Astrocyte of the cerebellum (primary cell): ENCODE measurements around the gene RAB18.
"Not testable (repeated sequence)": the region's sequence is repeated elsewhere in the genome, so short reads cannot be mapped to it uniquely, and the experiment has no call there.

Experiments
- DNase-seq: peaks from one replicate; pipeline ENCODE4 v3.0.0-alpha.2; 2011; ENCODE audit warnings: low read depth
- H3K4me3 ChIP-seq: 2 replicates; pipeline ENCODE4 v1.5.1; 2011; ENCODE audit warnings: mild to moderate bottlenecking, low read depth, low read length, moderate library complexity
- CTCF ChIP-seq: IDR thresholded peaks from 2 replicates; pipeline ENCODE4 v1.5.1; 2012; ENCODE audit warnings: low read length, low read depth, moderate library complexity, mild to moderate bottlenecking; ENCODE audit errors: missing control alignments
- in situ Hi-C: cut with HindIII; loops from 2 replicates; pipeline ENCODE4 v1.10.0; 2017; ENCODE audit warnings: low sequenced_read_pairs

RAB18 gene

GRCh38 chr10:27500886-27501285 is 3.2 kb upstream of the RAB18 start:
- H3K4me3 ChIP-seq: no peak overlapping the region
- no peak for TF ChIP-seq CTCF
- no peak for DNase-seq
- in situ Hi-C loops: no loop called here

GRCh38 chr10:27503498-27504006 is 552 bp upstream of the RAB18 start:
- TF ChIP-seq CTCF: no peak
- in situ Hi-C loops: no loop called here
- DNase-seq: no peak
- peak overlapping the region; percentile 84 for H3K4me3 ChIP-seq

- H3K4me3 ChIP-seq: peak overlapping the region; percentile 84
- DNase-seq: no peak
- in situ Hi-C loops: no loop called here
- no peak for TF ChIP-seq CTCF
Observed at GRCh38 chr10:27504808-27505460, 830 bp downstream of the RAB18 start.

- peak overlapping the region; percentile 84 for H3K4me3 ChIP-seq
- DNase-seq, in situ Hi-C loops: not testable (repeated sequence)
Observed at GRCh38 chr10:27505537-27505936, 1.4 kb downstream of the RAB18 start.

GRCh38 chr10:27506280-27506679 is 2.2 kb downstream of the RAB18 start:
- H3K4me3 ChIP-seq: no peak overlapping the region
- DNase-seq: no peak

GRCh38 chr10:27512548-27512947 is 8.4 kb downstream of the RAB18 start:
- DNase-seq: no peak
- TF ChIP-seq CTCF: no peak
- no peak overlapping the region for H3K4me3 ChIP-seq
- in situ Hi-C loops: no loop called here

More at GRCh38 chr10:27506280-27506679, 2.2 kb downstream of the RAB18 start:
- in situ Hi-C loops: no loop called here
- TF ChIP-seq CTCF: no peak

- no peak overlapping the region for H3K4me3 ChIP-seq
- in situ Hi-C loops: no loop called here
- no peak for TF ChIP-seq CTCF
- peak; percentile 66 for DNase-seq
Observed at GRCh38 chr10:27513451-27514191, 9.5 kb downstream of the RAB18 start.
